D721Med (cell line): ENCODE results near the gene BCL2.

Source experiments
- DNase-seq: peaks from one replicate; pipeline ENCODE4 v3.0.0; 2011; ENCODE audit warnings: low spot score; ENCODE audit not compliant: insufficient read length
- FAIRE-seq: peaks from 2 replicates; lab custom pipeline; 2011; peaks lifted over from hg19 to GRCh38; lab: Jason Lieb, UNC
- CTCF ChIP-seq: IDR thresholded peaks from 2 replicates; pipeline ENCODE4 v1.5.1; 2012; ENCODE audit warnings: mild to moderate bottlenecking, control low read depth; ENCODE audit not compliant: insufficient read depth; ENCODE audit errors: missing control alignments

Gene BCL2

GRCh38 chr18:63175264-63175663 is 144.3 kb downstream of the BCL2 start:
- peak; percentile 97 for FAIRE-seq
- no peak for TF ChIP-seq CTCF
- no peak for DNase-seq

DNA sequence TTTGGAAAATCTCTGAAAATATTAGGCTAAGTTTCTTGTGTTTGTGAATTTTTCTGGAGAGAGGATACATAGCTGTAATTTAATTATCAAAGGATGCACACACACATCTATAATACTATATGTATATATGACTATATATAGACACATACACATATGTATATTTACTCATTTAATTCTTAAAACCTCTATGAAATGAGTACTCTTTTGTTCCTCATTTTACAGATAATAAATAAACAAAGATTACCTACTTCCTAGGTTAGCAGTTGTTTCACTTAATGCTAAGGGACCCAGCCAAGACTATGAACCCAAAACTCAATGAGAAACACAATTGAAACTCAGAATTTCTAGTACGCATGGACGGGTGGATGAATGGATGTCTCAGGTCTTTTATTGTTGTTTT is 145.6 kb downstream of the BCL2 start:
- DNase-seq, result no peak
- peak; percentile 84 for FAIRE-seq
- no peak for TF ChIP-seq CTCF

DNA sequence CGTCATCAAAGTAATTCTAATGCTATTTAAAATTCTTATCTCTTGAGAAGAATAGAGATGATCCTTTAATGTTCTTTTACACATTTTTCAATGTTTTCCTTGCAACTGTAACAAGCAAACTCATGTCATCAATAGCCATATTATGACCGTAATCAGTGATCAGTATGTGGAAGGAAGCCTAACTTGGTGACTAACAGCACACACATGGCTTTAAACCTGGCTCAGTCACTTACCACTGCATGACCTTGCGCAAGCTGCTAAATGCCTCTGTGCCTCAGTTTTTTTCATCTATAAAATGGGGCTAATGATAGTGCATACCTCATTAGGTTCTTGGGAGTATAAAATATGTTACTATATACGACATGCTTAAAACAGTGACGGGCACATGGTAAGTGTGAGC is 149.7 kb downstream of the BCL2 start:
- no peak for FAIRE-seq
- no peak for DNase-seq
- no peak for TF ChIP-seq CTCF

DNA sequence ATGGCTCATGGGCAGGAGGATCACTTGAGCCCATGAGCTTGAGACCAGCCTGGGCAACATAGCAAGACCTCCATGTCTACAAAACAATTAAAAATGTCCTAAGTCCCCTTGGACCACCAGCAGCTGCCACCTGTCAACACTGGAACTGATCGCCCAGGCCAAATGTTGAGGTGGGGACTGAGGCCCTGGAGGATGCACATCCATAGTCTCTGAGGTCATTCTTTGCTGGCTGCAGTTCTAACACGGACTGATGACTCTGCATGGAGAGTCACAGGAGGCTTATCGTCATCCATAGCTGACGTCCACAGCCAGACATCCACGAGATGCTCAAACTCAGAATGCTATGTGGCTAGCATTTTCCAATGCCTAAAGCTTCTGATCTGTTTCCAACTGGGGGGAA is 151.3 kb downstream of the BCL2 start:
- FAIRE-seq (no peak), DNase-seq (no peak)
- TF ChIP-seq CTCF, result no peak

- no peak for FAIRE-seq
- no peak for TF ChIP-seq CTCF
- no peak for DNase-seq
These were observed 153.4 kb downstream of the BCL2 start for GRCh38 chr18:63166142-63166541.

GRCh38 chr18:63164396-63164795 is 155.2 kb downstream of the BCL2 start:
- no peak for FAIRE-seq
- DNase-seq, result no peak
- TF ChIP-seq CTCF, result no peak

GRCh38 chr18:63162271-63163014 is 157.1 kb downstream of the BCL2 start:
- FAIRE-seq (no peak), DNase-seq (no peak)
- TF ChIP-seq CTCF, result no peak
